Omental fat pad (tissue), 4 donors: Measurements from ENCODE around the gene PRAMEF11. TPM values are rescaled to one million over a fixed set of nuclear protein-coding genes. Genes with fewer than 3 reads are reported as not detected.

Experiments
- ATAC-seq: fragments of 150-250 bp; one replicate; pipeline ENCODE4 v1.9.1; 2016; ENCODE audit warnings: mild to moderate bottlenecking, moderate library complexity; ENCODE audit not compliant: low FRiP score
- DNase-seq: peaks from one replicate; pipeline ENCODE4 v3.0.0-alpha.2; 2019; ENCODE audit warnings: low spot score
- CTCF ChIP-seq, 3 donors: fragments of 450-650 bp; IDR thresholded peaks; one replicate each; pipeline ENCODE4 v1.5.1; 2016 to 2017; ENCODE audit warnings: antibody characterized with exemption in 3 of 3, mild to moderate bottlenecking in 3 of 3, moderate library complexity in 2 of 3
- total RNA-seq, 4 donors: library from RNA; depleted of rRNA; stranded (reverse); fragments of >200 nt; gene quantifications; one replicate each; pipeline ENCODE4 v1.1.0, GENCODE V29; 2016

Gene PRAMEF11
- total RNA-seq, 4 donors from 2014 or later: not detected

DNA sequence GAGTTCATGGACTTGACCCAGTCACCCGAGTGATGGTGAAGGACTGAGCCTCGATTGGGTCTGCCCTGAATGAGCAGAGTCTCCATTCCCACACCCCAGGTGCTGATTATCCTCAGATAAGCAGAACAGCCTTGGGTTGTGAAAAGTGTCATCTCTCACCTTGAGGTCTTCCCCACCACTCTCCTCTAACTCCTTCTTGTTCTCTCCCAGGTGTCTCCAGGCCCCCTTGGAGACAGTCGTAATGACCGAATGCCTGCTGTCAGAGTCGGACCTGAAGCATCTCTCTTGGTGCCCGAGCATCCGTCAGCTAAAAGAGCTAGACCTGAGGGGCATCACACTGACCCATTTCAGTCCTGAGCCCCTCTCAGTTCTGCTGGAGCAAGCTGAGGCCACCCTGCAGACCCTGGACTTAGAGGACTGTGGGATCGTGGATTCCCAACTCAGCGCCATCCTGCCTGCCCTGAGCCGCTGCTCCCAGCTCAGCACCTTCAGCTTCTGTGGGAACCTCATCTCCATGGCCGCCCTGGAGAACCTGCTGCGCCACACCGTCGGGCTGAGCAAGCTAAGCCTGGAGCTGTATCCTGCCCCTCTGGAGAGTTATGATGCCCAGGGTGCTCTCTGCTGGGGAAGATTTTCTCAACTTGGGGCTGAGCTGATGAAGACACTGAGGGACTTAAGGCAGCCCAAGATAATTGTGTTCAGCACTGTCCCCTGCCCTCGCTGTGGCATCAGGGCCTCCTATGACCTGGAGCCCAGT, 54.2 kb downstream of the PRAMEF11 start:
- TF ChIP-seq CTCF (IDR thresholded peaks at IDR 0.05): no peak
- no peak for ATAC-seq

DNA sequence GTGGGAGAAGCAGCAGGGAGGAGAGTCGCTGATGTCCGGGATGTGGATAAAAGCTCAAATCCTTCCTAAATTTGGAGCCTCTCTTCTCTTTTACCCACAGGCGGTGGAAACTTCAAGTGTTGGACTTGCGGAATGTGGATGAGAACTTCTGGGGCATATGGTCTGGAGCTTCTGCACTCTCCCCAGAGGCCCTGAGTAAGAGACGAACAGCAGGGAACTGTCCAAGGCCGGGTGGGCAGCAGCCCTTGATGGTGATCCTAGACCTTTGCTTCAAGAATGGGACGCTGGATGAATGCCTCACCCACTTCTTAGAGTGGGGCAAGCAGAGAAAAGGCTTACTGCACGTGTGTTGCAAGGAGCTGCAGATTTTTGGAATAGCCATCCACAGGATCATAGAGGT, 55.8 kb downstream of the PRAMEF11 start:
- TF ChIP-seq CTCF (IDR thresholded peaks at IDR 0.05): no peak
- DNase-seq (no peak), ATAC-seq (no peak)

More for the DNA sequence above, 54.2 kb downstream of the PRAMEF11 start:
- no peak for DNase-seq

- TF ChIP-seq CTCF (IDR thresholded peaks at IDR 0.05): no peak
- no peak for DNase-seq
- no peak for ATAC-seq
Observed at GRCh38 chr1:12774801-12775345, 56.3 kb downstream of the PRAMEF11 start.

Other genes with a start within 250 kb of the PRAMEF11 start
- 100 to 1,000 TPM; 175 to 342 (median 227) TPM for gene DHRS3, start 213.2 kb downstream of the PRAMEF11 start, total RNA-seq
- under 1 TPM in 1 of 4 donors, not detected in 3; 0.28 TPM for gene AADACL4, start 187.3 kb downstream of the PRAMEF11 start, total RNA-seq
- under 1 TPM in 1 of 4 donors, not detected in 3; 0.31 TPM for gene AADACL3, start 115.3 kb downstream of the PRAMEF11 start, total RNA-seq
- gene CFAP107, start 85.2 kb downstream of the PRAMEF11 start, total RNA-seq: not detected
- not detected for gene PRAMEF12, start 57.7 kb downstream of the PRAMEF11 start, total RNA-seq
- gene PRAMEF1, start 40.0 kb downstream of the PRAMEF11 start, total RNA-seq: not detected
- not detected for gene HNRNPCL1, start 17.3 kb upstream of the PRAMEF11 start, total RNA-seq
- not detected for gene PRAMEF2, start 25.7 kb upstream of the PRAMEF11 start, total RNA-seq
- gene PRAMEF4, start 54.8 kb upstream of the PRAMEF11 start, total RNA-seq: not detected
- gene PRAMEF10, start 66.9 kb upstream of the PRAMEF11 start, total RNA-seq: not detected
- not detected for gene PRAMEF7, start 85.2 kb upstream of the PRAMEF11 start, total RNA-seq
- not detected for gene PRAMEF6, start 116.2 kb upstream of the PRAMEF11 start, total RNA-seq
- not detected for gene PRAMEF27, start 225.2 kb upstream of the PRAMEF11 start, total RNA-seq
- not detected for gene HNRNPCL3, start 229.4 kb upstream of the PRAMEF11 start, total RNA-seq
- not detected for gene PRAMEF25, start 239.4 kb upstream of the PRAMEF11 start, total RNA-seq